Mesendoderm (in vitro differentiated cells): ENCODE measurements around the gene VPS18.

Experiments
- DNase-seq: peaks from one replicate; pipeline ENCODE4 v3.0.0; 2013
- H2AK5ac ChIP-seq: 2 replicates; pipeline ENCODE4 v1.6.1; 2013; ENCODE audit warnings: low read length, inconsistent platforms
- H2BK120ac ChIP-seq: 2 replicates; pipeline ENCODE4 v1.6.1; 2013; ENCODE audit warnings: low read depth, mild to moderate bottlenecking, low read length, moderate library complexity, mixed read lengths
- H2BK15ac ChIP-seq: replicated peaks from 2 replicates; pipeline ENCODE4 v1.6.1; 2013; ENCODE audit warnings: low read depth, mild to moderate bottlenecking, moderate library complexity
- H2BK5ac ChIP-seq: 2 replicates; pipeline ENCODE4 v1.6.1; 2013; ENCODE audit warnings: low read length, inconsistent platforms
- H3K18ac ChIP-seq: 2 replicates; pipeline ENCODE4 v1.6.1; 2013; ENCODE audit warnings: mild to moderate bottlenecking, low read length, mixed read lengths
- H3K23ac ChIP-seq: one replicate; pipeline ENCODE4 v1.6.1; 2013; ENCODE audit warnings: low read length
- H3K27ac ChIP-seq: 2 replicates; pipeline ENCODE4 v1.5.1; 2013; ENCODE audit warnings: low read depth, mild to moderate bottlenecking, inconsistent platforms, low read length, moderate library complexity
- H3K27me3 ChIP-seq: 2 replicates; pipeline ENCODE4 v1.6.1; 2013; ENCODE audit warnings: low read length, control low read depth, mild to moderate bottlenecking, inconsistent platforms; ENCODE audit not compliant: insufficient read depth, poor library complexity
- H3K36me3 ChIP-seq: 2 replicates; pipeline ENCODE4 v1.6.1; 2013; ENCODE audit warnings: low read length, inconsistent platforms; ENCODE audit not compliant: control insufficient read depth, insufficient read depth
- H3K4ac ChIP-seq: one replicate; pipeline ENCODE4 v1.6.1; 2013; ENCODE audit warnings: low read depth, mild to moderate bottlenecking, low read length, moderate library complexity
- H3K4me1 ChIP-seq: 2 replicates; pipeline ENCODE4 v1.6.1; 2013; ENCODE audit warnings: low read depth, low read length, inconsistent platforms; ENCODE audit not compliant: control insufficient read depth
- H3K4me2 ChIP-seq: 2 replicates; pipeline ENCODE4 v1.6.1; 2013; ENCODE audit warnings: low read length
- H3K4me3 ChIP-seq: 2 replicates; pipeline ENCODE4 v1.5.1; 2013; ENCODE audit warnings: mild to moderate bottlenecking, low read length
- H3K56ac ChIP-seq: one replicate; pipeline ENCODE4 v1.6.1; 2013; ENCODE audit warnings: low read length
- H3K79me1 ChIP-seq: 2 replicates; pipeline ENCODE4 v1.6.1; 2013; ENCODE audit warnings: low read length, inconsistent platforms
- H3K79me2 ChIP-seq: 2 replicates; pipeline ENCODE4 v1.6.1; 2013; ENCODE audit warnings: mild to moderate bottlenecking, low read length; ENCODE audit not compliant: control insufficient read depth, insufficient read depth
- H3K9ac ChIP-seq: 2 replicates; pipeline ENCODE4 v1.6.1; 2013; ENCODE audit warnings: low read length, inconsistent platforms
- H4K5ac ChIP-seq: one replicate; pipeline ENCODE4 v1.6.1; 2013; ENCODE audit warnings: low read length
- H4K8ac ChIP-seq: one replicate; pipeline ENCODE4 v1.6.1; 2013; ENCODE audit warnings: low read depth, mild to moderate bottlenecking, control low read depth, low read length, moderate library complexity
- WGBS: extraction: QIAGEN DNeasy Blood & Tissue Kit; methylation state at CpG from one replicate; pipeline ENCODE4 v1.1.7; 2013; ENCODE audit warnings: low lambda C conversion rate, missing lambda C conversion rate; ENCODE audit not compliant: insufficient coverage; ENCODE audit errors: extremely low coverage; 5-methylcytosine and 5-hydroxymethylcytosine counted together

The VPS18 gene

GRCh38 chr15:40928821-40929659, 34.8 kb downstream of the VPS18 start, which contains the start of gene DLL4:
DLL4 (plus strand) TSS chr15:40929340; CDS start chr15:40929669, 329 bp downstream.
- no peak within 1 kb of the TSS for H2BK120ac ChIP-seq
- H2AK5ac ChIP-seq: no peak within 1 kb of the TSS
- H3K27me3 ChIP-seq: peaks cover 59% of the 10 kb centered on the region
- peak; percentile 86 for DNase-seq
- H3K56ac ChIP-seq: no peak within 1 kb of the TSS
- no peak within 1 kb of the TSS for H3K23ac ChIP-seq
- no peak within 1 kb of the TSS for H4K8ac ChIP-seq
- no peak within 1 kb of the TSS for H4K5ac ChIP-seq
- H3K36me3 ChIP-seq: no peaks in the 10 kb centered on the region
- no peak within 1 kb of the TSS for H2BK5ac ChIP-seq
- H3K9ac ChIP-seq: peak within 1 kb of the TSS; percentile 14
- no peak within 1 kb of the TSS for H3K18ac ChIP-seq
- no peak within 1 kb of the TSS for H2BK15ac ChIP-seq
- no peaks in the 10 kb centered on the region for H3K79me1 ChIP-seq
- H3K4me2 ChIP-seq: peak within 1 kb of the TSS; percentile 65
- no CpG with 5 or more reads among the region's 71 CpGs for WGBS
- H3K4ac ChIP-seq: no peak within 1 kb of the TSS
- no peaks in the 10 kb centered on the region for H3K79me2 ChIP-seq
- no peak within 1 kb of the TSS for H3K27ac ChIP-seq
- H3K4me1 ChIP-seq: peaks cover 2% of the 10 kb centered on the region
- H3K4me3 ChIP-seq: peak within 1 kb of the TSS; percentile 14

DNA sequence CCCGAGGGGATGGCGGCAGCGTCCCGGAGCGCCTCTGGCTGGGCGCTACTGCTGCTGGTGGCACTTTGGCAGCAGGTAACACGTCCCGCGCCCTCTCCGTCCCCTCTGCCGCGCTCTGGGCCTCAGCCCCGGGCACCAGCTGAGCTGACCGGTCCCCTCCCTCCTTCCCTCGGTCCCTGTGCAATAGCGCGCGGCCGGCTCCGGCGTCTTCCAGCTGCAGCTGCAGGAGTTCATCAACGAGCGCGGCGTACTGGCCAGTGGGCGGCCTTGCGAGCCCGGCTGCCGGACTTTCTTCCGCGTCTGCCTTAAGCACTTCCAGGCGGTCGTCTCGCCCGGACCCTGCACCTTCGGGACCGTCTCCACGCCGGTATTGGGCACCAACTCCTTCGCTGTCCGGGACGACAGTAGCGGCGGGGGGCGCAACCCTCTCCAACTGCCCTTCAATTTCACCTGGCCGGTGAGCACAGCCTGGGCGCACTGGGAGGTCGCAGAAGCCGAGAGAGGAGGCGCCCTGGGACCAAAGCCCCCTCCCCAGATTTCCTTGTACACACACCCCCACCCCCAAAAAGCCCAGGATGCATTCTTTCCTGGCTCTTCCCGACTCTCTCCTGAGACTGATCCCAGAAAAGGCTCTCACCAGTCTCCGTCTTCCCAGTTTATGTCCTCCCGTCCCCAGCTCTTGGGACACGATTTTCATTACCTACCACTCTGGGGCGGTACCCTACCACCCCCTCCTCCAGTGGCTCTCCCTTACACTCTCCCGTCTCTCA, 35.6 kb downstream of the VPS18 start:
- Histone ChIP-seq H3K79me1 (no peaks in the 10 kb centered on the region), H2AK5ac (no peak overlapping the region), H3K4ac (no peak overlapping the region), H3K4me2 (peak overlapping the region; percentile 65), H3K9ac (peak overlapping the region; percentile 14), H3K18ac (no peak overlapping the region), H3K23ac (no peak overlapping the region), H3K27me3 (peaks cover 53% of the 10 kb centered on the region), H3K36me3 (no peaks in the 10 kb centered on the region), H3K27ac (no peak overlapping the region), H2BK120ac (no peak overlapping the region), H3K79me2 (no peaks in the 10 kb centered on the region), H2BK15ac (no peak overlapping the region), H3K4me1 (peaks cover 2% of the 10 kb centered on the region), H2BK5ac (no peak overlapping the region), H4K5ac (no peak overlapping the region), H3K4me3 (no peak overlapping the region), H3K56ac (no peak overlapping the region), H4K8ac (no peak overlapping the region)
- WGBS: no CpG with 5 or more reads among the region's 56 CpGs
- DNase-seq: no peak

DNA sequence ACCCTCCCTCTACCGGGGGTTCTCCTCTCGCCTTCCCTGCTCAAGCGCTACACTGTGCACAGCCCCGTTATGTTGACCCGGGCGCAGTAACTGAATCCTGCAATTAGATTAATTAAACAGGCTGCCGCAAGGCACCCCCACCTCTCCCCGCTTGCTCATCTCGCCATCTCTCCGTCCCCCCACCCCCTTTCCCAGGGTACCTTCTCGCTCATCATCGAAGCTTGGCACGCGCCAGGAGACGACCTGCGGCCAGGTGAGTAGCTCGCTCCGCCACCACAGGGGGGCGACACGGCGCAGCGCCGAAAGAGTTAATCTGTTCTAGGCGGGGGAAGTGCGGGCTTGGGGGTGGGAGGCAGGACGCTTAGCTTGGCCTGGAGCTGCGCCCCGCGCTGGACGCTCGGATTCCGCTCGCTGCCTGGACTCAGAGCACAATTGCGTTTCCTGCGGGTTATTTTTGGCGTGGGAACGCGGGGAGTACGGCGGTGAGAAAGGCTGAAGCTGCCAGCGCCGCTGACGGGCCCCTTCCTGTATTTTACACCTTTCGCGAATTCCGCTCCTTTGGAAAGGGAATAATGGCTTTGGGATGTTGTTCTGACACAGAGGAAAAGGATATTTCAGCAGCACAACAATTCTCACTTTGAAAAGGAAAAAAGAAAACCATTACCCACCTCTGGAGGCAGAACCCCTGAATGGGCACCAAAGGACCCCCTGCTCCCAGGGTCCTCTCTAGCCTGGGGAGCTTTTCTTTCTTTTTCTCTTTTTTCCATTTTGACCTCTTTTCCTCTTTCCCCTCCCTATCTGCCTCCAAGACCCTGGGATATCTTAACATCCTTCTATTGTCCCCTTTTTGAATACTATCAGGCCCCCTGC, 36.4 kb downstream of the VPS18 start:
- Histone ChIP-seq H3K4ac (no peak overlapping the region), H3K27me3 (peaks cover 45% of the 10 kb centered on the region), H3K18ac (no peak overlapping the region), H2AK5ac (no peak overlapping the region), H3K23ac (no peak overlapping the region), H2BK15ac (no peak overlapping the region), H4K5ac (no peak overlapping the region), H2BK120ac (no peak overlapping the region), H3K36me3 (no peaks in the 10 kb centered on the region), H3K27ac (no peak overlapping the region), H3K9ac (peak overlapping the region; percentile 16), H2BK5ac (no peak overlapping the region), H3K79me1 (no peaks in the 10 kb centered on the region), H3K4me1 (peaks cover 2% of the 10 kb centered on the region), H3K79me2 (no peaks in the 10 kb centered on the region), H3K4me2 (peak overlapping the region; percentile 42), H3K4me3 (no peak overlapping the region), H3K56ac (no peak overlapping the region), H4K8ac (no peak overlapping the region)
- no CpG with 5 or more reads among the region's 46 CpGs for WGBS
- DNase-seq: peak; percentile 75

GRCh38 chr15:40931300-40932142, 37.3 kb downstream of the VPS18 start:
- Histone ChIP-seq H3K4me1 (peaks cover 2% of the 10 kb centered on the region), H3K4me2 (no peak overlapping the region), H4K5ac (no peak overlapping the region), H2BK120ac (no peak overlapping the region), H3K79me2 (no peaks in the 10 kb centered on the region), H3K27me3 (peaks cover 39% of the 10 kb centered on the region), H2BK5ac (no peak overlapping the region), H3K18ac (no peak overlapping the region), H3K4me3 (no peak overlapping the region), H3K4ac (no peak overlapping the region), H2BK15ac (no peak overlapping the region), H2AK5ac (no peak overlapping the region), H3K79me1 (no peaks in the 10 kb centered on the region), H3K27ac (no peak overlapping the region), H4K8ac (no peak overlapping the region), H3K36me3 (no peaks in the 10 kb centered on the region), H3K9ac (no peak overlapping the region), H3K56ac (no peak overlapping the region), H3K23ac (no peak overlapping the region)
- no CpG with 5 or more reads among the region's 16 CpGs for WGBS
- no peak for DNase-seq

GRCh38 chr15:40932156-40932555, 37.9 kb downstream of the VPS18 start:
- DNase-seq: no peak
- WGBS: no CpG with 5 or more reads among the region's 8 CpGs

More at GRCh38 chr15:40932156-40932555, 37.9 kb downstream of the VPS18 start:
- no peaks in the 10 kb centered on the region for H3K79me1 ChIP-seq
- no peak overlapping the region for H3K4me3 ChIP-seq
- H2BK5ac ChIP-seq: no peak overlapping the region
- H3K56ac ChIP-seq: no peak overlapping the region
- H3K79me2 ChIP-seq: no peaks in the 10 kb centered on the region
- no peak overlapping the region for H3K9ac ChIP-seq
- no peaks in the 10 kb centered on the region for H3K36me3 ChIP-seq
- H3K4ac ChIP-seq: no peak overlapping the region
- no peak overlapping the region for H2BK15ac ChIP-seq
- H4K5ac ChIP-seq: no peak overlapping the region
- H4K8ac ChIP-seq: no peak overlapping the region
- no peak overlapping the region for H2AK5ac ChIP-seq
- H3K27me3 ChIP-seq: peaks cover 32% of the 10 kb centered on the region
- H3K23ac ChIP-seq: no peak overlapping the region
- H2BK120ac ChIP-seq: no peak overlapping the region
- no peak overlapping the region for H3K4me2 ChIP-seq
- H3K4me1 ChIP-seq: peaks cover 2% of the 10 kb centered on the region
- H3K27ac ChIP-seq: no peak overlapping the region
- H3K18ac ChIP-seq: no peak overlapping the region
